GM23338 (cell line): ENCODE results near the gene COL18A1. TPM values are rescaled to one million over a fixed set of nuclear protein-coding genes. Genes with fewer than 3 reads are reported as not detected.

Experiments used
- POLR2AphosphoS5 ChIP-seq: IDR thresholded peaks from 2 replicates; pipeline ENCODE4 v1.6.1; 2016; ENCODE audit warnings: antibody characterized with exemption, low read depth
- REST ChIP-seq: IDR thresholded peaks from one replicate; pipeline ENCODE4 v1.6.1; 2018; ENCODE audit warnings: antibody characterized with exemption; ENCODE audit not compliant: unreplicated experiment
- STAT1 ChIP-seq: IDR thresholded peaks from one replicate; pipeline ENCODE4 v1.6.1; 2016; ENCODE audit warnings: antibody characterized with exemption; ENCODE audit not compliant: unreplicated experiment
- ZNF114 ChIP-seq: fragments of 250-450 bp; sonication (Bioruptor Pico); IDR thresholded peaks from 2 replicates; pipeline ENCODE4 v1.5.0; 2020; ENCODE audit warnings: mild to moderate bottlenecking, moderate library complexity
- ZNF462 ChIP-seq: fragments of 250-450 bp; sonication (Bioruptor Pico); IDR thresholded peaks from 2 replicates; pipeline ENCODE4 v1.5.0; 2020; ENCODE audit warnings: mild to moderate bottlenecking, moderate library complexity
- polyA plus RNA-seq: library from polyadenylated mRNA; unstranded; fragments of >200 nt; fragmentation: Nextera tagmentation; extraction: Ambion mirVana; gene quantifications from 2 replicates; pipeline ENCODE4 v1.2.1, GENCODE V29; 2016
- total RNA-seq: library from RNA; depleted of rRNA; stranded (reverse); fragments of >200 nt; shearing (Covaris generic); gene quantifications from 2 replicates; pipeline ENCODE4 v1.2.3, GENCODE V29; 2014

The COL18A1 gene
- total and polyA plus RNA-seq, 2 experiments from 2014 or later = 38.4 to 430 TPM

GRCh38 chr21:45433301-45433700 lies 28.3 kb downstream of the COL18A1 start (continued):
- TF ChIP-seq REST (no peak), STAT1 (no peak), POLR2AphosphoS5 (no peak), ZNF114 (CRISPR knock-in tag) (no peak), ZNF462 (CRISPR knock-in tag) (no peak)
